ENCODE measurements around the gene TTC1.

GRCh38 chr5:159990506-159990905 is 18.4 kb upstream of the TTC1 start:
- TF ChIP-seq CTCF (IDR thresholded peaks at IDR 0.05) (peak; percentile 28; the same call in 1 of the 2 replicates), POLR2AphosphoS5 (IDR thresholded peaks at IDR 0.05; ENCODE audit: low read depth, low read length) (no peak), REST (IDR thresholded peaks at IDR 0.05; ENCODE audit: insufficient read depth in 1 of 2, low read depth in 2 of 2, low read length in 1 of 2) (no peak)

Data from Panc1 (cell line).